ENCODE data around the gene LITAFD. TPM values are rescaled to one million over a fixed set of nuclear protein-coding genes. Genes with fewer than 3 reads are reported as not detected.
"Not testable (repeated sequence)": the region's sequence is repeated elsewhere in the genome, so short reads cannot be mapped to it uniquely, and the experiment has no call there.

The LITAFD gene
- total RNA-seq (not detected), polyA plus RNA-seq (not detected)
- long read RNA-seq, donor 1 = 0 reads
- long read RNA-seq, donor 2 = 0 reads

DNA sequence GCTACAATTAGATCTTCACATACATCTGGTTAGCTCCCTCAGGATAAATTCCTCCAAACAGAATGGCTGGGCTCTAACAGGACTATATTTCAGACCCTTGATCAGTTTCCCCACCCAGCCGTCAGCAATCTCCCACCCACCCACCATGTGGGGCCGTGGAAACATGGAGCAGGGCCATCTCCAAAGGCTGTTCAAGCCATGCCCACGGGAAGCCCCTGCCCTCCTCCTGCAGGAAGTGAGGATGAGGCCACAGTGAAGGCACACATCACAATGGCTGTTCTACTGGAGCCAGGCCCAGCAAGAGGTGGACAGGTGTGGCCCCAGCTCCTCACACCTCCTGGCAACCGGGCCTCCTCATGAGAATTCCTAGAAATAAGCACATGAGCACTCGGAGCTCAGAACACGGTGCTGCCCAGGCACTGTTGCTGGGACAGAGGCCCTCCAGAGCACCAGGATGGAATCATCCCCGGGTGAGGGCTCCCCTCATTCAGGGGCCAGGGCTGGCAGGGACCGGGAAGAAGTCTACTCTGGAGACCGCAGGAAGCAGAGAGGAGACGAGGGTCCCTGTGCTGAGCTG lies at the start of gene LITAFD:
Gene LITAFD (plus strand): TSS at position 311 of the 577 bp plus-strand sequence. CDS start 2,005 bp downstream, outside the sequence.
- ATAC-seq (ENCODE audit: low FRiP score) (no peak), DNase-seq (peak in 1 of 2 donors; percentile 28)
- 62 to 69% methylated on average over 10 of the region's 10 CpGs for WGBS, 2 donors
- no peaks in the 10 kb centered on the region for H3K4me1 ChIP-seq (ENCODE audit: control insufficient read depth in 1 of 2, insufficient read depth in 2 of 2, low read length in 2 of 2)
- intact Hi-C loops (cut with DNase I) = no loop called here
- H3K9me3 ChIP-seq (ENCODE audit: control insufficient read depth, low read length) = no peaks in the 10 kb centered on the region
- H3K36me3 ChIP-seq (ENCODE audit: control insufficient read depth in 1 of 2, insufficient read depth in 2 of 2, low read length in 1 of 2) = no peaks in the 10 kb centered on the region
- no peak within 1 kb of the TSS for H3K4me3 ChIP-seq (ENCODE audit: low read length in 2 of 2)
- no peak within 1 kb of the TSS for H3K27ac ChIP-seq (ENCODE audit: low read depth in 1 of 2, low read length in 2 of 2)
- no peaks in the 10 kb centered on the region for H3K27me3 ChIP-seq (ENCODE audit: control insufficient read depth in 1 of 2, insufficient read depth in 2 of 2, low read length in 1 of 2)

DNA sequence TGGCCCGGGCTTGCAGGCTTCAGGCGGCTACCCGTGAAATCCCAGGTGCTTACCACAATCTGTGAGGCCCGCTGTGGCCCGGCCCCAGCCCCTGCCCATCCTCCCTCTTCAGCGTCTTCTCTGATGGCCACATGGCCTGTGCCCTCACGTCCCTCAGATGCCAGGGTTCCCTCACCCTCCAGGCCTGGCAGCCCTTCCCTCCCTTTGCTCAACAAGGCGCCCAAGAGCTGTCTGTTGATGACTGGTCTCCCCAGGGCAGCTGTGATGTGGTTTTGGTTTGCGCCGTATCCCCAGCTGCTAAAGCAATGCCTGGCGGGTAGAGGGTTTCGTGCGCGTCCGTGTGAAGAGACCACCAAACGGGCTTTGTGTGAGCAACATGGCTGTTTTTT lies 49.4 kb upstream of the LITAFD start:
- no peaks in the 10 kb centered on the region for H3K9me3 ChIP-seq (ENCODE audit: control insufficient read depth, low read length)
- DNase-seq = no peak
- no peaks in the 10 kb centered on the region for H3K4me1 ChIP-seq (ENCODE audit: control insufficient read depth in 1 of 2, insufficient read depth in 2 of 2, low read length in 2 of 2)
- intact Hi-C loops (cut with DNase I) = no loop called here
- no peak overlapping the region for H3K4me3 ChIP-seq (ENCODE audit: low read length in 2 of 2)
- H3K27me3 ChIP-seq (ENCODE audit: control insufficient read depth in 1 of 2, insufficient read depth in 2 of 2, low read length in 1 of 2) = no peaks in the 10 kb centered on the region
- ATAC-seq (ENCODE audit: low FRiP score) = no peak
- peaks cover 2% of the 10 kb centered on the region in 2 donors for H3K36me3 ChIP-seq (ENCODE audit: control insufficient read depth in 1 of 2, insufficient read depth in 2 of 2, low read length in 1 of 2)
- 71 to 76% methylated on average over 16 of the region's 16 CpGs for WGBS, 2 donors
- H3K27ac ChIP-seq (ENCODE audit: low read depth in 1 of 2, low read length in 2 of 2) = no peak overlapping the region

DNA sequence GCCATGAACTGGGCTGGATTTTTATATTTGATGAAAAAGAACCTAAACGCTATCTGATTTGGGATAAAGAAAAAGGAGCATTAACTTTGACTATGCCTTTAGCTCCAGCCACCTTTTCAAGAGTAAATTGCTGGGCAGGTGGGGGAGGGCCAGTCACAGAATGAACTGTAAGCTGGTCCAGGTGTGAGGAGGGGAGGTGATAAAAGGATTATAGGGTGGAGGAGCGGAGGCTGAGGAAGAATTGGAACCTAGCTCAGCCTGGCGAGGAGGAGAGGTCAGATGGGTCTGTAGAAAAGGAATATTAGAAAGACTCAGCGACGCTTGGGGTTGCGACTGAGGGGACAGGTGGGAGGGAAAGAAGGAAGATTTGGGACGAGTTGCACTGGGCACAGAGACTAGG lies 45.4 kb upstream of the LITAFD start:
- H3K4me1 ChIP-seq (ENCODE audit: control insufficient read depth in 1 of 2, insufficient read depth in 2 of 2, low read length in 2 of 2); DNase-seq; H3K4me3 ChIP-seq (ENCODE audit: low read length in 2 of 2); H3K27me3 ChIP-seq (ENCODE audit: control insufficient read depth in 1 of 2, insufficient read depth in 2 of 2, low read length in 1 of 2); H3K9me3 ChIP-seq (ENCODE audit: control insufficient read depth, low read length); H3K27ac ChIP-seq (ENCODE audit: low read depth in 1 of 2, low read length in 2 of 2); intact Hi-C loops (cut with DNase I); H3K36me3 ChIP-seq (ENCODE audit: control insufficient read depth in 1 of 2, insufficient read depth in 2 of 2, low read length in 1 of 2); ATAC-seq (ENCODE audit: low FRiP score): not testable (repeated sequence)
- whole genome bisulfite sequencing, 2 donors = 88 to 91% methylated on average over 7 of the region's 7 CpGs

DNA sequence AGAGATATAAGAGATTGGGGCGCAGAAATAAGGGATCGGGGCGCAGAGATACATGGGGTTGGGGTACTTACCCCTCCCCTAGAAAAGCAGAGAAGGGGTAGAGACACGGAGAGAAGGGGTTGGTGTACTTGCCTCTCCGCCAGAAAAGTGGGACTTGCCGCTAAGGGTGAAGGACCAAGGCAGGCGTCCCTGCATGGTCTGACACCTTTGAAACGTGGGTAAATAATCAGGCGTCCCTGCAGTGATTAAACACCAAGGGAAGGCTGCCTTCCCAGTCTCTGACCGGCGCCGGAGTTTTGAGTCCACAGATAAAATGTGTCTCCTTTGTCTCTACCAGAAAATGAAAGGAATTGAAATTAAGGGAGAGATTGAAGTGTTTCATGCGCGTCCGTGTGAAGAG lies 44.6 kb upstream of the LITAFD start:
- H3K4me3 ChIP-seq (ENCODE audit: low read length in 2 of 2); H3K27me3 ChIP-seq (ENCODE audit: control insufficient read depth in 1 of 2, insufficient read depth in 2 of 2, low read length in 1 of 2); H3K36me3 ChIP-seq (ENCODE audit: control insufficient read depth in 1 of 2, insufficient read depth in 2 of 2, low read length in 1 of 2); ATAC-seq (ENCODE audit: low FRiP score); H3K27ac ChIP-seq (ENCODE audit: low read depth in 1 of 2, low read length in 2 of 2); H3K9me3 ChIP-seq (ENCODE audit: control insufficient read depth, low read length); intact Hi-C loops (cut with DNase I); DNase-seq; H3K4me1 ChIP-seq (ENCODE audit: control insufficient read depth in 1 of 2, insufficient read depth in 2 of 2, low read length in 2 of 2): not testable (repeated sequence)
- WGBS, 2 donors = 77 to 82% methylated on average over 15 of the region's 15 CpGs

DNA sequence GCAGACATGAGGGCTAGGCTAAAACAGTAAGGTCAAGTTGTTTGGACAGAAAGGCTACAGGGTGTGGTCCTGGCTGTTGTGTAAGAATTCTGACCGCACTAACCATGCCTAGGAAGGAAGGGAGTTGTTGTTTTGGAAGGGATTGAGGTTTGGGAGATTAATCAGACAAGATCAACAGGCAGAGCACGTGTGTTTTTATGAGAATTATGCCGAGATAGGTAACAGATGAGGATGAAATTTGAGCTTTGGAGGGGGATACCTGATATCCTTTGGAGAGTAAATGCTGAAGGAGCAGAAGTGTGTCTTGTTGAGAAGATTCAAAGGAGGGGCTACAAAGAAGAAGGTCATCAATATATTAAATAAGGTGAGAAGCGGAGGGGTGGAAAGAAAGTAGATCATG lies 40.1 kb upstream of the LITAFD start:
- H3K27me3 ChIP-seq (ENCODE audit: control insufficient read depth in 1 of 2, insufficient read depth in 2 of 2, low read length in 1 of 2); intact Hi-C loops (cut with DNase I); H3K27ac ChIP-seq (ENCODE audit: low read depth in 1 of 2, low read length in 2 of 2); H3K4me1 ChIP-seq (ENCODE audit: control insufficient read depth in 1 of 2, insufficient read depth in 2 of 2, low read length in 2 of 2); ATAC-seq (ENCODE audit: low FRiP score); H3K4me3 ChIP-seq (ENCODE audit: low read length in 2 of 2); H3K9me3 ChIP-seq (ENCODE audit: control insufficient read depth, low read length); H3K36me3 ChIP-seq (ENCODE audit: control insufficient read depth in 1 of 2, insufficient read depth in 2 of 2, low read length in 1 of 2); DNase-seq: not testable (repeated sequence)
- WGBS, 2 donors = 82 to 85% methylated on average over 4 of the region's 4 CpGs

GRCh38 chr16:8843296-8843695 lies 38.9 kb upstream of the LITAFD start:
- ATAC-seq (ENCODE audit: low FRiP score); H3K4me1 ChIP-seq (ENCODE audit: control insufficient read depth in 1 of 2, insufficient read depth in 2 of 2, low read length in 2 of 2); H3K4me3 ChIP-seq (ENCODE audit: low read length in 2 of 2); H3K27ac ChIP-seq (ENCODE audit: low read depth in 1 of 2, low read length in 2 of 2); intact Hi-C loops (cut with DNase I); DNase-seq; H3K36me3 ChIP-seq (ENCODE audit: control insufficient read depth in 1 of 2, insufficient read depth in 2 of 2, low read length in 1 of 2); H3K27me3 ChIP-seq (ENCODE audit: control insufficient read depth in 1 of 2, insufficient read depth in 2 of 2, low read length in 1 of 2); H3K9me3 ChIP-seq (ENCODE audit: control insufficient read depth, low read length): not testable (repeated sequence)
- WGBS, 2 donors = 43 to 46% methylated on average over 12 of the region's 12 CpGs

- WGBS, 2 donors = 87 to 95% methylated on average over 7 of the region's 7 CpGs
- Histone ChIP-seq H3K4me1 (ENCODE audit: control insufficient read depth in 1 of 2, insufficient read depth in 2 of 2, low read length in 2 of 2) (no peaks in the 10 kb centered on the region), H3K9me3 (ENCODE audit: control insufficient read depth, low read length) (no peaks in the 10 kb centered on the region), H3K27me3 (ENCODE audit: control insufficient read depth in 1 of 2, insufficient read depth in 2 of 2, low read length in 1 of 2) (no peaks in the 10 kb centered on the region), H3K36me3 (ENCODE audit: control insufficient read depth in 1 of 2, insufficient read depth in 2 of 2, low read length in 1 of 2) (peaks cover 0 to 3% of the 10 kb centered on the region in 2 donors), H3K27ac (ENCODE audit: low read depth in 1 of 2, low read length in 2 of 2) (no peak overlapping the region), H3K4me3 (ENCODE audit: low read length in 2 of 2) (no peak overlapping the region)
- no peak for ATAC-seq (ENCODE audit: low FRiP score)
- no peak for DNase-seq
- intact Hi-C loops (cut with DNase I) = no loop called here
These were observed 36.4 kb upstream of the LITAFD start for GRCh38 chr16:8845699-8846298.

- Histone ChIP-seq H3K36me3 (ENCODE audit: control insufficient read depth in 1 of 2, insufficient read depth in 2 of 2, low read length in 1 of 2) (peaks cover 0 to 3% of the 10 kb centered on the region in 2 donors), H3K4me3 (ENCODE audit: low read length in 2 of 2) (no peak overlapping the region), H3K9me3 (ENCODE audit: control insufficient read depth, low read length) (no peaks in the 10 kb centered on the region), H3K4me1 (ENCODE audit: control insufficient read depth in 1 of 2, insufficient read depth in 2 of 2, low read length in 2 of 2) (no peaks in the 10 kb centered on the region), H3K27me3 (ENCODE audit: control insufficient read depth in 1 of 2, insufficient read depth in 2 of 2, low read length in 1 of 2) (no peaks in the 10 kb centered on the region), H3K27ac (ENCODE audit: low read depth in 1 of 2, low read length in 2 of 2) (no peak overlapping the region)
- WGBS, 2 donors = 91 to 95% methylated on average over 10 of the region's 10 CpGs
- intact Hi-C loops (cut with DNase I) = no loop called here
- DNase-seq (no peak), ATAC-seq (ENCODE audit: low FRiP score) (no peak)
These were observed 35.7 kb upstream of the LITAFD start for GRCh38 chr16:8846401-8846932.

GRCh38 chr16:8847145-8847544 lies 35.0 kb upstream of the LITAFD start:
- ATAC-seq (ENCODE audit: low FRiP score) = no peak
- Histone ChIP-seq H3K36me3 (ENCODE audit: control insufficient read depth in 1 of 2, insufficient read depth in 2 of 2, low read length in 1 of 2) (peaks cover 0 to 3% of the 10 kb centered on the region in 2 donors), H3K27ac (ENCODE audit: low read depth in 1 of 2, low read length in 2 of 2) (no peak overlapping the region), H3K9me3 (ENCODE audit: control insufficient read depth, low read length) (no peaks in the 10 kb centered on the region), H3K27me3 (ENCODE audit: control insufficient read depth in 1 of 2, insufficient read depth in 2 of 2, low read length in 1 of 2) (no peaks in the 10 kb centered on the region), H3K4me3 (ENCODE audit: low read length in 2 of 2) (no peak overlapping the region), H3K4me1 (ENCODE audit: control insufficient read depth in 1 of 2, insufficient read depth in 2 of 2, low read length in 2 of 2) (no peaks in the 10 kb centered on the region)
- intact Hi-C loops (cut with DNase I) = no loop called here
- WGBS, 2 donors = 82 to 88% methylated on average over 13 of the region's 13 CpGs
- DNase-seq = peak in 1 of 2 donors; percentile 63

All from aorta (tissue), 5 donors.